ENCODE data around the gene LRRC74A.

GRCh38 chr14:76833011-76833410 is 6.8 kb downstream of the LRRC74A start:
- TF ChIP-seq EZH2 (IDR thresholded peaks at IDR 0.05; ENCODE audit: low read depth, unreplicated experiment), result no peak
- TF ChIP-seq EZH2phosphoT487 (IDR thresholded peaks at IDR 0.05; ENCODE audit: unreplicated experiment), result no peak
- TF ChIP-seq CTCF (conservative IDR thresholded peaks at IDR 0.05; ENCODE audit: low read depth in 2 of 2), result no peak
